A673 (cell line): ENCODE measurements around the gene MINK1. TPM values are rescaled to one million over a fixed set of nuclear protein-coding genes. Genes with fewer than 3 reads are reported as not detected.

Experiments
- BruUV-seq: library from RNA; stranded (reverse); fragments of 400-500 nt; replicated peaks from 2 replicates; lab custom pipeline; 2021; lab: Mats Ljungman, UMichigan
- CTCF ChIA-PET: fragments of 300-600 bp; sonication (Branson Sonifier 250); formaldehyde crosslinking; loops from one replicate; lab custom pipeline; 2022; ENCODE audit warnings: antibody characterized with exemption; lab: Charles Lee
- POLR2A ChIA-PET: fragments of 300-600 bp; sonication (Branson Sonifier 250); formaldehyde crosslinking; loops from one replicate; lab custom pipeline; 2022; ENCODE audit warnings: antibody characterized with exemption; ENCODE audit not compliant: low non-redundant PET; lab: Charles Lee
- DNase-seq: peaks from one replicate; pipeline ENCODE4 v3.0.0-alpha.2; 2015; ENCODE audit warnings: low spot score
- H3K27ac ChIP-seq: fragments of 200-600 bp; sonication (generic); 2 replicates; pipeline ENCODE4 v1.5.1; 2016; ENCODE audit warnings: mixed run types, low read depth, mild to moderate bottlenecking, mixed read lengths, antibody characterized with exemption, low read length; ENCODE audit not compliant: poor library complexity, severe bottlenecking
- H3K27me3 ChIP-seq: fragments of 200-600 bp; sonication (generic); replicated peaks from 2 replicates; pipeline ENCODE4 v1.6.1; 2017; ENCODE audit warnings: mixed run types, low read depth, mild to moderate bottlenecking, mixed read lengths, antibody characterized with exemption, low read length; ENCODE audit not compliant: insufficient read depth, poor library complexity
- H3K36me3 ChIP-seq: fragments of 200-600 bp; sonication (generic); 2 replicates; pipeline ENCODE4 v1.6.1; 2016; ENCODE audit warnings: mixed run types, mild to moderate bottlenecking, mixed read lengths, antibody characterized with exemption, low read length; ENCODE audit not compliant: insufficient read depth, poor library complexity, severe bottlenecking
- H3K4me1 ChIP-seq: fragments of 200-600 bp; sonication (generic); 2 replicates; pipeline ENCODE4 v1.6.1; 2017; ENCODE audit warnings: mixed run types, mild to moderate bottlenecking, mixed read lengths, antibody characterized with exemption, low read length; ENCODE audit not compliant: insufficient read depth, poor library complexity, severe bottlenecking
- H3K4me3 ChIP-seq: fragments of 200-600 bp; sonication (generic); 2 replicates; pipeline ENCODE4 v1.5.1; 2016; ENCODE audit warnings: low read depth, mixed run types, mild to moderate bottlenecking, mixed read lengths, low read length; ENCODE audit not compliant: poor library complexity, severe bottlenecking
- H3K9me3 ChIP-seq: fragments of 200-600 bp; sonication (generic); 2 replicates; pipeline ENCODE4 v1.6.1; 2016; ENCODE audit warnings: mixed run types, low read depth, mild to moderate bottlenecking, mixed read lengths, antibody characterized with exemption, low read length; ENCODE audit not compliant: poor library complexity, severe bottlenecking
- EZH2 ChIP-seq: fragments of 200-600 bp; sonication (generic); IDR thresholded peaks from 2 replicates; pipeline ENCODE4 v1.6.1; 2017; ENCODE audit warnings: borderline replicate concordance, low read depth, mild to moderate bottlenecking, mixed read lengths, antibody characterized with exemption, low read length; ENCODE audit not compliant: poor library complexity, severe bottlenecking
- intact Hi-C: fragments of 100-400 bp; cut with micrococcal nuclease; formaldehyde crosslinking; loops from one replicate; pipeline ENCODE4 v1.10.0; 2022; ENCODE audit not compliant: unreplicated experiment
- total RNA-seq: library from RNA; stranded (reverse); gene quantifications from 2 replicates; pipeline ENCODE4 v1.2.3, GENCODE V29; 2021
- TF ChIP-seq, protein P1 (sequence below): fragments of 300-800, 200-600 bp; sonication (generic); conservative IDR thresholded peaks from 2 replicates; pipeline ENCODE4 v1.5.1; 2017; ENCODE audit warnings: low read depth, mild to moderate bottlenecking, antibody characterized with exemption, low read length, moderate library complexity, mixed read lengths

MINK1 gene
- total RNA-seq, 1 experiment from 2014 or later: 67.7 TPM

DNA sequence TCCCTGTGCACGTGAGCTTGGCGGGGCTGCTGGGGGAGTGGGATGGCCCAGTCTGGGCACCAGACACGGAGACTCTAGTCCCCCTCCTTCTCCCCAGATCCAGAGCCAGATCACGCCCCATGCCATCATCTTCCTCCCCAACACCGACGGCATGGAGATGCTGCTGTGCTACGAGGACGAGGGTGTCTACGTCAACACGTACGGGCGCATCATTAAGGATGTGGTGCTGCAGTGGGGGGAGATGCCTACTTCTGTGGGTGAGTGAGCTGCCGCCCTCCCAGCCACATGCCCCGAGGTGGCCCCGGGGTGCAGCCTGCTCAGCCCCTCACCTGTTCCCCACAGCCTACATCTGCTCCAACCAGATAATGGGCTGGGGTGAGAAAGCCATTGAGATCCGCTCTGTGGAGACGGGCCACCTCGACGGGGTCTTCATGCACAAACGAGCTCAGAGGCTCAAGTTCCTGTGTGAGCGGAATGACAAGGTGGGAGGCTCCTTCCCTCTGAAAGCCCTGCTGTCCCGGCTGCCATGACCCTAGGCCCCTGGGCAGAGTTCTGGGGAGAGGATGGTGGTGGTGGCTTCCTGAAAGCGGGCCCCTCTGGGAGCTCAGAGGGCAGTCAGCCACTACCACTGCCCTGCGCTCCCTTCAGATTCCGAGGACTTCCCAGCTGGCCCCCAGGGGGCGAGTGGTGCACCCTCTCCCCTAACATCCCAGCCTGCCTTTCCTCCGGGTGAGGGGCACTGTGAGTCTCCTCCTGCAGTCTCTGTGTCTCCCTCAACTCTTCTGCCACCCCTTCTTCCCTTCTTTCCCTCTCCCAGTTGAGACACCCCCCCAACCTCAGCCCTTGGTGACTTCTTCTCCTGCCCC is 63.4 kb downstream of the MINK1 start:
- no TSS peak for BruUV-seq
- DNase-seq: no peak
- intact Hi-C loops: no loop called here

DNA sequence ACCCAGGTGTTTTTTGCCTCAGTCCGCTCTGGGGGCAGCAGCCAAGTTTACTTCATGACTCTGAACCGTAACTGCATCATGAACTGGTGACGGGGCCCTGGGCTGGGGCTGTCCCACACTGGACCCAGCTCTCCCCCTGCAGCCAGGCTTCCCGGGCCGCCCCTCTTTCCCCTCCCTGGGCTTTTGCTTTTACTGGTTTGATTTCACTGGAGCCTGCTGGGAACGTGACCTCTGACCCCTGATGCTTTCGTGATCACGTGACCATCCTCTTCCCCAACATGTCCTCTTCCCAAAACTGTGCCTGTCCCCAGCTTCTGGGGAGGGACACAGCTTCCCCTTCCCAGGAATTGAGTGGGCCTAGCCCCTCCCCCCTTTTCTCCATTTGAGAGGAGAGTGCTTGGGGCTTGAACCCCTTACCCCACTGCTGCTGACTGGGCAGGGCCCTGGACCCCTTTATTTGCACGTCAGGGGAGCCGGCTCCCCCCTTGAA is 64.1 kb downstream of the MINK1 start:
- Histone ChIP-seq H3K9me3 (no peaks in the 10 kb centered on the region), H3K27me3 (no peaks in the 10 kb centered on the region), H3K4me3 (no peak overlapping the region), H3K4me1 (peaks cover 5% of the 10 kb centered on the region), H3K27ac (no peak overlapping the region), H3K36me3 (peaks cover 30% of the 10 kb centered on the region)
- intact Hi-C loops: no loop called here
- no peak for TF ChIP-seq EZH2
- TF ChIP-seq, protein P1, sequence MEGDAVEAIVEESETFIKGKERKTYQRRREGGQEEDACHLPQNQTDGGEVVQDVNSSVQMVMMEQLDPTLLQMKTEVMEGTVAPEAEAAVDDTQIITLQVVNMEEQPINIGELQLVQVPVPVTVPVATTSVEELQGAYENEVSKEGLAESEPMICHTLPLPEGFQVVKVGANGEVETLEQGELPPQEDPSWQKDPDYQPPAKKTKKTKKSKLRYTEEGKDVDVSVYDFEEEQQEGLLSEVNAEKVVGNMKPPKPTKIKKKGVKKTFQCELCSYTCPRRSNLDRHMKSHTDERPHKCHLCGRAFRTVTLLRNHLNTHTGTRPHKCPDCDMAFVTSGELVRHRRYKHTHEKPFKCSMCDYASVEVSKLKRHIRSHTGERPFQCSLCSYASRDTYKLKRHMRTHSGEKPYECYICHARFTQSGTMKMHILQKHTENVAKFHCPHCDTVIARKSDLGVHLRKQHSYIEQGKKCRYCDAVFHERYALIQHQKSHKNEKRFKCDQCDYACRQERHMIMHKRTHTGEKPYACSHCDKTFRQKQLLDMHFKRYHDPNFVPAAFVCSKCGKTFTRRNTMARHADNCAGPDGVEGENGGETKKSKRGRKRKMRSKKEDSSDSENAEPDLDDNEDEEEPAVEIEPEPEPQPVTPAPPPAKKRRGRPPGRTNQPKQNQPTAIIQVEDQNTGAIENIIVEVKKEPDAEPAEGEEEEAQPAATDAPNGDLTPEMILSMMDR: no peak
- no TSS peak for BruUV-seq
- DNase-seq: no peak
- POLR2A ChIA-PET: no interaction called here
- CTCF ChIA-PET: no interaction called here

More for the DNA sequence above, 63.4 kb downstream of the MINK1 start:
- Histone ChIP-seq H3K9me3 (no peaks in the 10 kb centered on the region), H3K4me1 (peaks cover 5% of the 10 kb centered on the region), H3K4me3 (no peak overlapping the region), H3K27me3 (no peaks in the 10 kb centered on the region), H3K27ac (no peak overlapping the region), H3K36me3 (peaks cover 37% of the 10 kb centered on the region)
- ChIA-PET POLR2A (no interaction called here), CTCF (no interaction called here)
- TF ChIP-seq EZH2: no peak
- TF ChIP-seq, protein P1: no peak

DNA sequence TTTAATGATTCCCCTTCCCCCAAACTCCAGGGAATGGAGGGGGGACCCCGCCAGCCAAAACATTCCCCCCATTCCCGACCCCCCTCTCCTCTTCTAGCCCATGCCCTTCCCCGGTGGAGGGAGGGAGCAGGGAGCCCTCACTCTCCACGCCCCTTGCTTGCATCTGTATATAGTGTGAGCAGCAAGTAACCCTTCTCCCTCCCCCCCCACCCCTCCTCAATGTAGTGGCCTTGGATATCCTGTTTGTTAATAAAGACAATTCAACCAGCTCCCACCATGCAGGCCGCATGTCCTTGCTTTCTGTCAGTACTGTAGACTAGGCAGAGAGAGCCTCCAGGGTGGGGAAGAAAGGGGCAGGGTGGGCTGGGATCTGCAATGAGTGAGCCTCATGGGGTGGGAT is 64.6 kb downstream of the MINK1 start:
- Histone ChIP-seq H3K4me1 (peaks cover 6% of the 10 kb centered on the region), H3K27ac (no peak overlapping the region), H3K36me3 (peaks cover 25% of the 10 kb centered on the region), H3K27me3 (no peaks in the 10 kb centered on the region), H3K4me3 (no peak overlapping the region), H3K9me3 (no peaks in the 10 kb centered on the region)
- no peak for TF ChIP-seq EZH2
- TF ChIP-seq, protein P1: no peak
- intact Hi-C loops: no loop called here
- CTCF ChIA-PET: no interaction called here
- no peak for DNase-seq
- POLR2A ChIA-PET: no interaction called here
- no TSS peak for BruUV-seq
